ENCODE data around the gene RNU6-9.

- TF ChIP-seq CTCF (IDR thresholded peaks at IDR 0.05) (no peak), POLR2A (IDR thresholded peaks at IDR 0.05) (no peak), EP300 (IDR thresholded peaks at IDR 0.05) (no peak), POLR2AphosphoS5 (IDR thresholded peaks at IDR 0.05) (no peak)
Observed at GRCh38 chr19:868458-869244, 24.6 kb upstream of the RNU6-9 start.

Measured in gastroesophageal sphincter (tissue), 3 donors.